Measurements from ENCODE around the gene FRK. TPM values are rescaled to one million over a fixed set of nuclear protein-coding genes. Genes with fewer than 3 reads are reported as not detected.

FRK gene
- polyA plus RNA-seq, 1 experiment: 0.02 TPM

- Histone ChIP-seq H3K36me3 (ENCODE audit: control insufficient read depth, insufficient read depth, low read length) (no peaks in the 10 kb centered on the region), H3K4me3 (ENCODE audit: low read depth, low read length) (no peak overlapping the region), H3K27me3 (ENCODE audit: control insufficient read depth, insufficient read depth, low read length) (no peaks in the 10 kb centered on the region)
- TF ChIP-seq CTCF (IDR thresholded peaks at IDR 0.05; ENCODE audit: insufficient read depth, low read depth, low read length): no peak
- CTCF ChIA-PET: interaction anchor here (0.9 kb wide), 1 partner anchor 11 kb away, joined by 4 read pairs; no protein-coding TSS in a partner anchor
- POLR2A ChIA-PET: no interaction called here
- no peak for DNase-seq (ENCODE audit: low read depth)
Observed at GRCh38 chr6:116028233-116028632, 32.5 kb downstream of the FRK start.

- no peak overlapping the region for H3K4me3 ChIP-seq (ENCODE audit: low read depth, low read length)
- POLR2A ChIA-PET: no interaction called here
- CTCF ChIA-PET: interaction anchor here (0.9 kb wide), 1 partner anchor 10 kb away, joined by 4 read pairs; no protein-coding TSS in a partner anchor
- H3K36me3 ChIP-seq (ENCODE audit: control insufficient read depth, insufficient read depth, low read length): no peaks in the 10 kb centered on the region
- DNase-seq (ENCODE audit: low read depth): no peak
- TF ChIP-seq CTCF (IDR thresholded peaks at IDR 0.05; ENCODE audit: insufficient read depth, low read depth, low read length): no peak
- no peaks in the 10 kb centered on the region for H3K27me3 ChIP-seq (ENCODE audit: control insufficient read depth, insufficient read depth, low read length)
Observed at GRCh38 chr6:116027801-116028200, 32.9 kb downstream of the FRK start.

GRCh38 chr6:116025405-116025804 is 35.3 kb downstream of the FRK start:
- DNase-seq (ENCODE audit: low read depth): no peak

GRCh38 chr6:116022841-116023445 is 37.7 kb downstream of the FRK start:
- no peaks in the 10 kb centered on the region for H3K36me3 ChIP-seq (ENCODE audit: control insufficient read depth, insufficient read depth, low read length)
- H3K27me3 ChIP-seq (ENCODE audit: control insufficient read depth, insufficient read depth, low read length): no peaks in the 10 kb centered on the region
- TF ChIP-seq CTCF (IDR thresholded peaks at IDR 0.05; ENCODE audit: insufficient read depth, low read depth, low read length): no peak
- no peak overlapping the region for H3K4me3 ChIP-seq (ENCODE audit: low read depth, low read length)
- DNase-seq (ENCODE audit: low read depth): no peak
- CTCF ChIA-PET: interaction anchor here (0.7 to 1.2 kb wide), 3 partner anchors 12 to 74 kb away, joined by 3 to 4 read pairs (median 3); no protein-coding TSS in a partner anchor
- POLR2A ChIA-PET: no interaction called here

More at GRCh38 chr6:116025405-116025804, 35.3 kb downstream of the FRK start:
- TF ChIP-seq CTCF (IDR thresholded peaks at IDR 0.05; ENCODE audit: insufficient read depth, low read depth, low read length): no peak
- no peaks in the 10 kb centered on the region for H3K36me3 ChIP-seq (ENCODE audit: control insufficient read depth, insufficient read depth, low read length)
- POLR2A ChIA-PET: no interaction called here
- CTCF ChIA-PET: interaction anchor here (0.7 kb wide), 1 partner anchor 13 kb away, joined by 3 read pairs; no protein-coding TSS in a partner anchor
- H3K27me3 ChIP-seq (ENCODE audit: control insufficient read depth, insufficient read depth, low read length): no peaks in the 10 kb centered on the region
- no peak overlapping the region for H3K4me3 ChIP-seq (ENCODE audit: low read depth, low read length)

- POLR2A ChIA-PET: no interaction called here
- Histone ChIP-seq H3K27me3 (ENCODE audit: control insufficient read depth, insufficient read depth, low read length) (no peaks in the 10 kb centered on the region), H3K36me3 (ENCODE audit: control insufficient read depth, insufficient read depth, low read length) (no peaks in the 10 kb centered on the region), H3K4me3 (ENCODE audit: low read depth, low read length) (no peak overlapping the region)
- no peak for TF ChIP-seq CTCF (IDR thresholded peaks at IDR 0.05; ENCODE audit: insufficient read depth, low read depth, low read length)
- no peak for DNase-seq (ENCODE audit: low read depth)
- CTCF ChIA-PET: interaction anchor here (0.7 to 1.0 kb wide), 2 partner anchors 9 to 77 kb away, joined by 3 to 5 read pairs; no protein-coding TSS in a partner anchor
Observed at GRCh38 chr6:116020738-116021137, 40.0 kb downstream of the FRK start.
